ENCODE data around the gene IRX3.

The IRX3 gene

GRCh38 chr16:54290833-54291655 lies 4.5 kb upstream of the IRX3 start:
- DNase-seq, result no peak

- no peak for DNase-seq
Measured at GRCh38 chr16:54289945-54290832, 3.6 kb upstream of the IRX3 start.

GRCh38 chr16:54289242-54289944 lies 2.8 kb upstream of the IRX3 start:
- no peak for DNase-seq

- no peak for DNase-seq
Measured at GRCh38 chr16:54288835-54289241, 2.3 kb upstream of the IRX3 start.

- DNase-seq, result no peak
Measured at GRCh38 chr16:54288030-54288834, 1.6 kb upstream of the IRX3 start.

GRCh38 chr16:54287131-54288029 lies 793 bp upstream of the IRX3 start:
- no peak for DNase-seq

GRCh38 chr16:54286090-54286365 lies 559 bp downstream of the IRX3 start:
- DNase-seq, result no peak

- no peak for DNase-seq
Measured at GRCh38 chr16:54285414-54286089, 1.0 kb downstream of the IRX3 start.

GRCh38 chr16:54284931-54285413 lies 1.6 kb downstream of the IRX3 start:
- DNase-seq, result no peak

- DNase-seq, result no peak
Measured at GRCh38 chr16:54284319-54284930, 2.2 kb downstream of the IRX3 start.

GRCh38 chr16:54283725-54284318 lies 2.8 kb downstream of the IRX3 start:
- no peak for DNase-seq

- no peak for DNase-seq
Measured at GRCh38 chr16:54282928-54283724, 3.5 kb downstream of the IRX3 start.

GRCh38 chr16:54282202-54282927 lies 4.2 kb downstream of the IRX3 start:
- no peak for DNase-seq

GRCh38 chr16:54281535-54282201 lies 4.9 kb downstream of the IRX3 start:
- DNase-seq, result no peak

GRCh38 chr16:54280751-54281150 lies 5.8 kb downstream of the IRX3 start:
- DNase-seq, result no peak

GRCh38 chr16:54277845-54278703 lies 8.5 kb downstream of the IRX3 start:
- no peak for DNase-seq

GRCh38 chr16:54275956-54276355 lies 10.6 kb downstream of the IRX3 start:
- DNase-seq, result no peak
